ENCODE measurements around the gene CFHR1. TPM values are rescaled to one million over a fixed set of nuclear protein-coding genes. Genes with fewer than 3 reads are reported as not detected.
"Not testable (repeated sequence)": the region's sequence is repeated elsewhere in the genome, so short reads cannot be mapped to it uniquely, and the experiment has no call there.

The CFHR1 gene
- polyA plus RNA-seq, 1 of the 3 experiments (the other 2 are of a cell fraction): 0.31 TPM

GRCh38 chr1:196797891-196798290, 21.6 kb upstream of the CFHR1 start:
- no peak overlapping the region for H3K4me3 ChIP-seq (ENCODE audit: low read depth in 2 of 2, low read length in 1 of 2)
- CTCF ChIA-PET: no interaction called here
- DNase-seq: no peak
- H3K4me1 ChIP-seq (ENCODE audit: control insufficient read depth in 1 of 2, insufficient read depth in 2 of 2, low read depth in 1 of 2, low read length in 1 of 2): no peaks in the 10 kb centered on the region
- no peaks in the 10 kb centered on the region for H3K27me3 ChIP-seq (ENCODE audit: insufficient read depth)
- no peaks in the 10 kb centered on the region for H3K79me2 ChIP-seq (ENCODE audit: insufficient read depth)
- no peaks in the 10 kb centered on the region for H3K9me2 ChIP-seq
- no peaks in the 10 kb centered on the region for H3K36me3 ChIP-seq (replicated peaks in 1 of 2; ENCODE audit: control insufficient read depth in 1 of 2, insufficient read depth in 2 of 2, low read length in 1 of 2)
- no peaks in the 10 kb centered on the region for H3K9me3 ChIP-seq
- POLR2A ChIA-PET: no interaction called here
- H3F3A ChIP-seq (replicated peaks; ENCODE audit: insufficient read depth): no peaks in the 10 kb centered on the region
- H3K9ac ChIP-seq: no peak overlapping the region
- no peak overlapping the region for H3K4me2 ChIP-seq
- WGBS (ENCODE audit: low lambda C conversion rate): 9% methylated on average over 1 of the region's 2 CpGs
- no peak overlapping the region for H2AFZ ChIP-seq (ENCODE audit: low read depth)
- H3K27ac ChIP-seq (ENCODE audit: low read depth in 2 of 2, low read length in 1 of 2): no peak overlapping the region
- H4K20me1 ChIP-seq (ENCODE audit: insufficient read depth): no peaks in the 10 kb centered on the region
- TF ChIP-seq FOXM1 (IDR thresholded peaks at IDR 0.05; ENCODE audit: low read depth) (no peak), TEAD4 (IDR thresholded peaks at IDR 0.05; ENCODE audit: borderline replicate concordance, insufficient read depth) (no peak), GATA2 (CRISPR knock-in tag; IDR thresholded peaks at IDR 0.05) (no peak)
- TF ChIP-seq, protein P1, sequence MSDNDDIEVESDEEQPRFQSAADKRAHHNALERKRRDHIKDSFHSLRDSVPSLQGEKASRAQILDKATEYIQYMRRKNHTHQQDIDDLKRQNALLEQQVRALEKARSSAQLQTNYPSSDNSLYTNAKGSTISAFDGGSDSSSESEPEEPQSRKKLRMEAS (IDR thresholded peaks at IDR 0.05; ENCODE audit: low read depth): no peak

GRCh38 chr1:196801920-196802319, 17.6 kb upstream of the CFHR1 start:
- H3K4me3 ChIP-seq (ENCODE audit: low read depth in 2 of 2, low read length in 1 of 2); H3K9me2 ChIP-seq; H3F3A ChIP-seq (replicated peaks; ENCODE audit: insufficient read depth); POLR2A ChIA-PET; H3K79me2 ChIP-seq (ENCODE audit: insufficient read depth); H4K20me1 ChIP-seq (ENCODE audit: insufficient read depth); H3K9me3 ChIP-seq; H3K27me3 ChIP-seq (ENCODE audit: insufficient read depth); DNase-seq; H3K27ac ChIP-seq (ENCODE audit: low read depth in 2 of 2, low read length in 1 of 2); H3K9ac ChIP-seq; H3K36me3 ChIP-seq (replicated peaks in 1 of 2; ENCODE audit: control insufficient read depth in 1 of 2, insufficient read depth in 2 of 2, low read length in 1 of 2); H2AFZ ChIP-seq (ENCODE audit: low read depth); CTCF ChIA-PET; H3K4me2 ChIP-seq; H3K4me1 ChIP-seq (ENCODE audit: control insufficient read depth in 1 of 2, insufficient read depth in 2 of 2, low read depth in 1 of 2, low read length in 1 of 2): not testable (repeated sequence)
- WGBS (ENCODE audit: low lambda C conversion rate): 9% methylated on average over 1 of the region's 1 CpG

DNA sequence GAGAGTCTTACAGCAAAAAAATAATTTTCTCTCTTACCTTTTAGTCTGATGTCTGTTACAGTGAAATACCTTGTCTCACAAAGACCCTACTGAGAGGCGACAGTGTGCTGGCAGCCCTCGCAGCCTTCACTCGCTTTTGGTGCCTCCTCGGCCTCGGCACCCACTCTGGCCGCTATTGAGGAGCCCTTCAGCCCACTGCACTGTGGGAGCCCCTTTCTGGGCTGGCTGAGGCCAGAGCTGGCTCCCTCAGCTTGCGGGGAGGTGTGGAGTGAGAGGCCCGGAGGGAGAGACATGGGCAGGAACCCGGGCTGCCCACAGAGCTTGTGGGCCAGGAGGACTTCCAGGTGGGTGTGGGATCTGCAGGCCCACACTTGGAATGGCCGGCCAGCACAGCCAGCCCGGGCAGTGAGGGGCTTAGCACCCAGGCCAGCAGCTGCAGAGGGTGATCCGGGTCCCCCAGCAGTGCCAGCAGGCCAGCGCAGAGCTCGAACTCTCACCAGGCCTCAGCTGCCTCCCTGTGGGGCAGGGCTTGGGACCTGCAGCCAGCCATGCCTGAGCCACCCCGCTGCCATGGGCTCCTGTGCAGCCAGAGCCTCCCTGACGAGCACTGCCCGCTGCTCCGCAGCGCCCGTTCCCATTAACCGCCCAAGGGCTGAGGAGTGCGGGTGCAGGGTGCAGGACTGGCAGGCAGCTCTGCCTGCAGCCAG, 10.8 kb upstream of the CFHR1 start:
- H3K27ac ChIP-seq (ENCODE audit: low read depth in 2 of 2, low read length in 1 of 2): no peak overlapping the region
- ChIA-PET CTCF (no interaction called here), POLR2A (no interaction called here)
- no peaks in the 10 kb centered on the region for H3K36me3 ChIP-seq (replicated peaks in 1 of 2; ENCODE audit: control insufficient read depth in 1 of 2, insufficient read depth in 2 of 2, low read length in 1 of 2)
- H3K4me1 ChIP-seq (ENCODE audit: control insufficient read depth in 1 of 2, insufficient read depth in 2 of 2, low read depth in 1 of 2, low read length in 1 of 2): no peaks in the 10 kb centered on the region
- no peak overlapping the region for H3K4me2 ChIP-seq
- no peaks in the 10 kb centered on the region for H4K20me1 ChIP-seq (ENCODE audit: insufficient read depth)
- H3K4me3 ChIP-seq (ENCODE audit: low read depth in 2 of 2, low read length in 1 of 2): no peak overlapping the region
- no peaks in the 10 kb centered on the region for H3K27me3 ChIP-seq (ENCODE audit: insufficient read depth)
- H2AFZ ChIP-seq (ENCODE audit: low read depth): no peak overlapping the region
- H3F3A ChIP-seq (replicated peaks; ENCODE audit: insufficient read depth): no peaks in the 10 kb centered on the region
- TF ChIP-seq MXI1 (IDR thresholded peaks at IDR 0.05; ENCODE audit: low read depth, low read length) (no peak), CHD2 (IDR thresholded peaks at IDR 0.05; ENCODE audit: low read length, partially characterized antibody) (no peak), USF2 (IDR thresholded peaks at IDR 0.05; ENCODE audit: borderline replicate concordance, low read depth, low read length) (no peak), TEAD4 (IDR thresholded peaks at IDR 0.05; ENCODE audit: borderline replicate concordance, insufficient read depth) (no peak), GABPA (IDR thresholded peaks at IDR 0.05; ENCODE audit: low read depth) (no peak), TAF1 (IDR thresholded peaks at IDR 0.05; ENCODE audit: borderline replicate concordance, low read depth, low read length) (no peak), RAD21 (IDR thresholded peaks at IDR 0.05; ENCODE audit: low read length) (no peak), POLR2AphosphoS5 (IDR thresholded peaks at IDR 0.05; ENCODE audit: low read depth, low read length) (no peak), SIN3A (IDR thresholded peaks at IDR 0.05; ENCODE audit: borderline replicate concordance, low read depth, low read length) (no peak), FOXJ3 (CRISPR knock-in tag; IDR thresholded peaks at IDR 0.05) (no peak), FOSL2 (IDR thresholded peaks at IDR 0.05; ENCODE audit: borderline replicate concordance, low read depth) (no peak), EZH2phosphoT487 (IDR thresholded peaks at IDR 0.05; ENCODE audit: borderline replicate concordance, low read depth) (no peak), YY1 (IDR thresholded peaks at IDR 0.05; ENCODE audit: low read depth) (no peak), RCOR1 (IDR thresholded peaks at IDR 0.05; ENCODE audit: low read length) (no peak), NRF1 (IDR thresholded peaks at IDR 0.05; ENCODE audit: low read depth, low read length) (no peak), ELF1 (IDR thresholded peaks at IDR 0.05) (no peak), FOXM1 (IDR thresholded peaks at IDR 0.05; ENCODE audit: low read depth) (no peak)
- TF ChIP-seq, protein P2, sequence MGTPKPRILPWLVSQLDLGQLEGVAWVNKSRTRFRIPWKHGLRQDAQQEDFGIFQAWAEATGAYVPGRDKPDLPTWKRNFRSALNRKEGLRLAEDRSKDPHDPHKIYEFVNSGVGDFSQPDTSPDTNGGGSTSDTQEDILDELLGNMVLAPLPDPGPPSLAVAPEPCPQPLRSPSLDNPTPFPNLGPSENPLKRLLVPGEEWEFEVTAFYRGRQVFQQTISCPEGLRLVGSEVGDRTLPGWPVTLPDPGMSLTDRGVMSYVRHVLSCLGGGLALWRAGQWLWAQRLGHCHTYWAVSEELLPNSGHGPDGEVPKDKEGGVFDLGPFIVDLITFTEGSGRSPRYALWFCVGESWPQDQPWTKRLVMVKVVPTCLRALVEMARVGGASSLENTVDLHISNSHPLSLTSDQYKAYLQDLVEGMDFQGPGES (IDR thresholded peaks at IDR 0.05; ENCODE audit: low read depth, low read length): no peak
- TF ChIP-seq, protein P1 (IDR thresholded peaks at IDR 0.05; ENCODE audit: low read depth): no peak
- no peaks in the 10 kb centered on the region for H3K79me2 ChIP-seq (ENCODE audit: insufficient read depth)
- DNase-seq: no peak
- H3K9me3 ChIP-seq: no peaks in the 10 kb centered on the region
- 73% methylated on average over 3 of the region's 22 CpGs for WGBS (ENCODE audit: low lambda C conversion rate)
- no peak overlapping the region for H3K9ac ChIP-seq
- H3K9me2 ChIP-seq: no peaks in the 10 kb centered on the region
